ENCODE results near the gene FNDC4. TPM values are rescaled to one million over a fixed set of nuclear protein-coding genes. Genes with fewer than 3 reads are reported as not detected.

Gene FNDC4
- total RNA-seq, 1 experiment from 2014 or later, result 1.3 TPM

GRCh38 chr2:27522400-27522945 is 27.5 kb upstream of the FNDC4 start:
- no peak for DNase-seq (ENCODE audit: low spot score)
- no peaks in the 10 kb centered on the region for H3K36me3 ChIP-seq (ENCODE audit: insufficient read depth, low read length, poor library complexity, severe bottlenecking)
- no peaks in the 10 kb centered on the region for H3K27me3 ChIP-seq (replicated peaks; ENCODE audit: insufficient read depth, low read depth, low read length, poor library complexity)
- no TSS peak for BruUV-seq (replicated peaks)
- no peak overlapping the region for H3K27ac ChIP-seq (ENCODE audit: low read depth, low read length, poor library complexity, severe bottlenecking)
- no peaks in the 10 kb centered on the region for H3K4me1 ChIP-seq (ENCODE audit: insufficient read depth, low read length, poor library complexity, severe bottlenecking)
- intact Hi-C loops (cut with micrococcal nuclease; ENCODE audit: unreplicated experiment), result no loop called here
- POLR2A ChIA-PET (ENCODE audit: low non-redundant PET), result no interaction called here
- H3K4me3 ChIP-seq (ENCODE audit: low read depth, low read length, poor library complexity, severe bottlenecking), result no peak overlapping the region
- no peak for TF ChIP-seq CTCF (conservative IDR thresholded peaks at IDR 0.05; ENCODE audit: low read depth, low read length)
- TF ChIP-seq EZH2 (IDR thresholded peaks at IDR 0.05; ENCODE audit: borderline replicate concordance, low read depth, low read length, poor library complexity, severe bottlenecking), result no peak
- no peaks in the 10 kb centered on the region for H3K9me3 ChIP-seq (ENCODE audit: low read depth, low read length, poor library complexity, severe bottlenecking)
- CTCF ChIA-PET, result no interaction called here

- Histone ChIP-seq H3K4me1 (ENCODE audit: insufficient read depth, low read length, poor library complexity, severe bottlenecking) (no peaks in the 10 kb centered on the region), H3K9me3 (ENCODE audit: low read depth, low read length, poor library complexity, severe bottlenecking) (no peaks in the 10 kb centered on the region), H3K27me3 (replicated peaks; ENCODE audit: insufficient read depth, low read depth, low read length, poor library complexity) (no peaks in the 10 kb centered on the region), H3K4me3 (ENCODE audit: low read depth, low read length, poor library complexity, severe bottlenecking) (no peak overlapping the region), H3K36me3 (ENCODE audit: insufficient read depth, low read length, poor library complexity, severe bottlenecking) (no peaks in the 10 kb centered on the region), H3K27ac (ENCODE audit: low read depth, low read length, poor library complexity, severe bottlenecking) (no peak overlapping the region)
- intact Hi-C loops (cut with micrococcal nuclease; ENCODE audit: unreplicated experiment), result no loop called here
- TF ChIP-seq CTCF (conservative IDR thresholded peaks at IDR 0.05; ENCODE audit: low read depth, low read length), result no peak
- no peak for TF ChIP-seq EZH2 (IDR thresholded peaks at IDR 0.05; ENCODE audit: borderline replicate concordance, low read depth, low read length, poor library complexity, severe bottlenecking)
- no TSS peak for BruUV-seq (replicated peaks)
- no peak for DNase-seq (ENCODE audit: low spot score)
- POLR2A ChIA-PET (ENCODE audit: low non-redundant PET), result no interaction called here
- CTCF ChIA-PET, result no interaction called here
Observed at GRCh38 chr2:27520316-27520715, 25.3 kb upstream of the FNDC4 start.

DNA sequence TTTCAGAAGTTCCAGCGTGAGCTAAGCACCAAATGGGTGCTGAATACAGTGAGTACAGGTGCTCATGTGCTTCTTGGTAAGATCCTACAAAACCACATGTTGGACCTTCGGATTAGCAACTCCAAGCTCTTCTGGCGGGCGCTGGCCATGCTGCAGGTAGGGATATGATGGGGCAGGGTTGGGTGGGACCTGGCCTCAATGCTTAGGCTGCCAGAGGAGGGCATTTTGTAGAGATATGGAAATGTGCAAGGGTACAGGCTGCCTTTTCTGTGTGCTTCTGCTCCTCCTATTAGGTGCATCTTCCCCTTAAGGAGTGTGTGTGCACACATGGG is 23.7 kb upstream of the FNDC4 start:
- no TSS peak for BruUV-seq (replicated peaks)
- intact Hi-C loops (cut with micrococcal nuclease; ENCODE audit: unreplicated experiment), result no loop called here
- TF ChIP-seq CTCF (conservative IDR thresholded peaks at IDR 0.05; ENCODE audit: low read depth, low read length), result no peak

More for the DNA sequence above, 23.7 kb upstream of the FNDC4 start:
- ChIA-PET CTCF (no interaction called here), POLR2A (ENCODE audit: low non-redundant PET) (no interaction called here)
- Histone ChIP-seq H3K4me1 (ENCODE audit: insufficient read depth, low read length, poor library complexity, severe bottlenecking) (no peaks in the 10 kb centered on the region), H3K36me3 (ENCODE audit: insufficient read depth, low read length, poor library complexity, severe bottlenecking) (no peaks in the 10 kb centered on the region), H3K27me3 (replicated peaks; ENCODE audit: insufficient read depth, low read depth, low read length, poor library complexity) (no peaks in the 10 kb centered on the region), H3K9me3 (ENCODE audit: low read depth, low read length, poor library complexity, severe bottlenecking) (no peaks in the 10 kb centered on the region), H3K4me3 (ENCODE audit: low read depth, low read length, poor library complexity, severe bottlenecking) (no peak overlapping the region), H3K27ac (ENCODE audit: low read depth, low read length, poor library complexity, severe bottlenecking) (no peak overlapping the region)
- no peak for DNase-seq (ENCODE audit: low spot score)
